ENCODE measurements around the gene CLEC16A. TPM values are rescaled to one million over a fixed set of nuclear protein-coding genes. Genes with fewer than 3 reads are reported as not detected.
"Not testable (repeated sequence)": the region's sequence is repeated elsewhere in the genome, so short reads cannot be mapped to it uniquely, and the experiment has no call there.

CLEC16A gene
- total RNA-seq, 1 experiment from 2014 or later: 13.1 TPM

DNA sequence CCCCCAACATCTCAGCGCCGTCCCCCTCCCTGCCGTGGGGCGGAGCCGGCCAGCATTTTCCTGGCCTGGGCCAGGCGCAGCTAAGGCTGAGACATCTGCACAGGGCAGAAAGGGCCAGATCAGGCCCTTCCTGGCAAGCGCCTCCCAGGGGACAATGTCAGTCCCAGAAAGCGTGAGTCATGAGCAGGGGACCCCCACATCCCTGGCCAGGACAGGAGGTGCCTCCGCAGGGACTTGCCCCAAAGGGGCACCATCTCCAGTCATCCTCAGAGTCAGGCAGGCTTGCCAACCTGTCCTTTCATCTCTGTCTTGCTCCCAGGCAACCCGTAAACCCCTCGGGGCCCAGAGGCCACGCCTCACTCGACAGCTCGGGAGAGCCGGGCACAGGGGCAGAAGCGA lies 268.4 kb downstream of the CLEC16A start:
- Histone ChIP-seq H3K9me3 (replicated peaks) (no peaks in the 10 kb centered on the region), H3K4me3 (no peak overlapping the region; the same call in 1 of the 2 replicates), H3K4me1 (peaks cover 6% of the 10 kb centered on the region), H3K27me3 (no peaks in the 10 kb centered on the region), H3K36me3 (no peaks in the 10 kb centered on the region), H3K27ac (no peak overlapping the region)
- peak in 1 of 2 experiments; percentile 37 for DNase-seq

DNA sequence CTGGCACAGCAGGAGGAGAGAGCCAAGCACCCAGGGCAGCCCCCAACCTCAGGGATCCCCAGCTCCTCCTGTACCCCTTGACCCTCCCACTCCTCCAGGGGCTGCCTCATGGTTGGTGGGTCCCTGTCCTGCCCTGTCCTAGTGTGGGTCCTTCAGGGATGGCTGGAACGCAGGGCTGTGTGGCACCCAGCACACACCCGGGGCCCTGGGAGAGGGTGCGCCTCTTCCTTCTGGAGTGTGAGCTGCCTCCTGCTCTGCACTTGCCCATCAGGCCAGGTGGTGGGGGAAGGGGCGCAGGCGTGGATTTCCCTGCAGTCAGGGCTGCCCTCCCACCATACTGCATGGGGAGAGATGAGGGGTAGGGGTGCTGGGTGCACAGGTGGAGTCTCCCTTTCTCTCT lies 269.0 kb downstream of the CLEC16A start:
- H3K4me3 ChIP-seq: no peak overlapping the region

DNA sequence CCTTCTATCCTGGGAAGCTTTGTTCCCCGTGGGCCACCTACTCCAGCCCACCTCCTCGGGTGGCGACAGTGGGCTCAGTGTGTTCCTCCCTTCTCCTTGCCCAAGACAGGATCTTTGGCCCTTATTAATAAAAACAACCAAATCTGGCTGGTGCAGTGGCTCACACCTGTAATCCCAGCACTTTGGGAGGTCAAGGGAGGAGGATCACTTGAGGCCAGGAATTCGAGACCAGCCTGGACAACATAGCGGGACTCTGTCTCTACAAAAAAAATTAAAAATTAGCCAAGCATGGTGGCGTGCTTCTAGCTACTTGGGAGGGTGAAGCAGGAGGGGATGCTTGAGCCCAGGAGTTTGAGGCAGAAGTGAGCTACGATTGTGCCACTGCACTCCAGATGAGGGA lies 269.4 kb downstream of the CLEC16A start:
- Histone ChIP-seq H3K27me3 (no peaks in the 10 kb centered on the region), H3K36me3 (no peaks in the 10 kb centered on the region), H3K4me3 (no peak overlapping the region), H3K27ac (no peak overlapping the region), H3K9me3 (replicated peaks) (peaks cover 8% of the 10 kb centered on the region), H3K4me1 (peaks cover 6% of the 10 kb centered on the region)
- no peak for DNase-seq

More for the DNA sequence above, 269.0 kb downstream of the CLEC16A start:
- Histone ChIP-seq H3K4me1 (peaks cover 6% of the 10 kb centered on the region), H3K27ac (no peak overlapping the region), H3K27me3 (no peaks in the 10 kb centered on the region), H3K9me3 (replicated peaks) (peaks cover 4% of the 10 kb centered on the region), H3K36me3 (no peaks in the 10 kb centered on the region)
- DNase-seq: no peak

DNA sequence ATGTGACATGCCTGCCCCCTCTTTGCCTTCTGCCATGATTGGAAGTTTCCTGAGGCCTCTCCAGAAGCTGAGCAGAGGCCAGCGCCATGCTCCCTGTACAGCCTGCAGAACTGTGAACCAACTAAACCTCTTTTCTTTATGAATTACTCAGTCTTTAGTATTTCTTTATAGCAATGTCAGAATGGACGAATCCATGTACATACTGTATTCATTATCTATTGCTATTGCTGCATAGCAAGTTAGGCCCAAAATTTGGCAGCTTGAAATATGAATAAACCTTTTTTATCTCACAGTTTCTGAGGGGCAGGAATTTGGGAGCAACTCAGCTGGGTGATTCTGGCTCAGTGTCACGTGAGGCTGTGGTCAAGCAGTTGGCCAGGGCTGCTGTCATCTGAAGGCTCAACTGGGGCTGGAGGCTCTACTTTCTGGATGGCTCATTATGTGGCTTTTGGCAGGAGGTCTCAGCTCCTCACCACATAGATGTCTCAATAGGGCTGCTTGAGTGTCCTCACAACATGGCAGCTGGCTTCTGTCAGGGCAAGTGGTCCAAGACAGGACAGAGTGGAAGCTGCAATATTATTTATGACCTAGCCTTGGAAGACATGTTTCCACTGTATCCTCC lies 271.7 kb downstream of the CLEC16A start:
- H3K36me3 ChIP-seq: no peaks in the 10 kb centered on the region
- peaks cover 6% of the 10 kb centered on the region for H3K4me1 ChIP-seq
- no peak for DNase-seq
- H3K27ac ChIP-seq: no peak overlapping the region
- peaks cover 12% of the 10 kb centered on the region for H3K9me3 ChIP-seq (replicated peaks)
- H3K4me3 ChIP-seq: no peak overlapping the region
- no peaks in the 10 kb centered on the region for H3K27me3 ChIP-seq

DNA sequence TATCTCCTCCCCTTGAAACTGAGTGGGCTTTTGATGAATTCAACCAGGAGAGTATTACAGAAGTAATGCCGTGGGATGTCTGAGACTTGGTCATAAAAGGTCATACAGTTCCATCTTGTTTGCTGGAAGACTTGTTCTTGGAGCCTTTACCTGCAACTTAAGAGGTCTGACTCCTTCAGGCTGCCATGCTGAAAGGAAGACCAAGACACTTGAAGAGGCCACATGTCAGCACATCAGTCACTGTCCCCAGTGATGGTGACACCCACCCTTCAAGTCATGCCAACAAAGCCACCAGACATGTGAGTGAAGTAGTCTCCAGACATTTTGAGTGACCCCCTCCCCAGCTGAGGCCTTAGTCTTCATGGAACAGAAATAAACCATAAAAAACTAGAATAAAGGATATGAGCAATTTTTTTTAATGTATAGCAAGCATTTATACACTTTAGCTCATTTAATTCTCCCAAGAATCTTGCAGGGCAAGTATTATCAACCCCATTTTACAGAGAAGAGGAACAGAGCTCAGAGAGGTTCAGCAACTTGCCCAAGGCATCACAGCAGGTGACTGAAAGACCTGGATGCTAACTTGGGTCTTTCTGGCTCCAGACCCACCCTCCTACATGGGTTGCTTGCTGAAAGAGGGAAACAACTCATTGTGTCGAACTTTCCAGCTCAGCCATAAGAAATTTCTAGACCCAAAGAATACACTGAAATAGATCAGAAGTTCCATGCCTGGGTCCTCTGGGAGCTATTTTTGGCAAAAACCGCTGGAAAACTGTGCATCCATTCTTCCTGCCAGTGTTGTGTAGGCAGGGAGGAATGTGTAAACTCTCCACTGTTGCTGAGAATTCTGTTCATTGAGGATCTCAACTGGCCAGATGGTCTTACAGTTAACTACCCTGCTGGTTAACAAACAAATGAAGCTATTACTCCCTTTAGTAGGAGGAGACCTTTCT lies 273.6 kb downstream of the CLEC16A start:
- no peak overlapping the region for H3K27ac ChIP-seq
- DNase-seq: no peak
- no peak overlapping the region for H3K4me3 ChIP-seq
- no peaks in the 10 kb centered on the region for H3K27me3 ChIP-seq
- no peaks in the 10 kb centered on the region for H3K4me1 ChIP-seq
- H3K36me3 ChIP-seq: no peaks in the 10 kb centered on the region
- peaks cover 12% of the 10 kb centered on the region for H3K9me3 ChIP-seq (replicated peaks)

DNA sequence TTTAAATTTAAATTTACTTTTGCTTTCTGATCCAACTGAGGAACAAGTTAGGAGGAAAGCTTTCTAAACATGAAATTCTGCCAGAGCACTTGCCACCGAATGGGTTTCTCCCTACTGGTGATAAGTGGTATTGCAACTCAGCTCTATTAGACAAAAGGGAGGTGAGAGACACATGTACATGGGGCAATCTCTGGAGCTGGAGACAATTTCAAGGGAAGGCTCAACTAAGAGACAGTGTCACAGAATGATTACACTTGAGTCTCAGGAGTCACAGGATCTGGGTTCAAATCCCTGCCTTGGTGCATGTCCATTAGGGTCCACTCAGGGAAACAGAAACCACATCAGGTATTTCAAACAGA lies 274.2 kb downstream of the CLEC16A start:
- no peak overlapping the region for H3K4me3 ChIP-seq
- DNase-seq: no peak
- no peak overlapping the region for H3K27ac ChIP-seq
- H3K4me1 ChIP-seq: no peaks in the 10 kb centered on the region
- H3K9me3 ChIP-seq (replicated peaks): peaks cover 12% of the 10 kb centered on the region
- no peaks in the 10 kb centered on the region for H3K36me3 ChIP-seq
- no peaks in the 10 kb centered on the region for H3K27me3 ChIP-seq

DNA sequence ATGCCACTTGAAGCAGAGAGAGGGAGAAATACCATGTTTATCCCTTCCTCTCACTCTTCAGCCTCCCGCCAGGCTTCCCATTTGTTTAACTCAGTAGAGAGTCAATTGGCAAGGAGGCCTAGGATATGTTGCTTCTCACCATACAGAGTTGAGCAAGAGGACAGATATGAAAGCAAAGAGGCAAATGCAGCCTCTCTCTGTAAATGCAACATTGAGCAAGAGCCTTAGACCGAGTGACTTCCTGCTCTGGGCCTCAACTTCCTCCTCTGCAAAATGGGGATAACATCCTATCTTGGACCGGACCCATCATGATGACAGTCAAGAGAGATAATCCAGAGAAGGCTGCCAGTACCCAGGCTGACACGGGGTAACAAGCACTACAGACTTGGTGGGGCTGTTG lies 274.8 kb downstream of the CLEC16A start:
- no peak overlapping the region for H3K4me3 ChIP-seq
- no peaks in the 10 kb centered on the region for H3K36me3 ChIP-seq
- no peak for DNase-seq
- H3K27ac ChIP-seq: no peak overlapping the region
- H3K27me3 ChIP-seq: no peaks in the 10 kb centered on the region
- no peaks in the 10 kb centered on the region for H3K4me1 ChIP-seq
- peaks cover 12% of the 10 kb centered on the region for H3K9me3 ChIP-seq (replicated peaks)

DNA sequence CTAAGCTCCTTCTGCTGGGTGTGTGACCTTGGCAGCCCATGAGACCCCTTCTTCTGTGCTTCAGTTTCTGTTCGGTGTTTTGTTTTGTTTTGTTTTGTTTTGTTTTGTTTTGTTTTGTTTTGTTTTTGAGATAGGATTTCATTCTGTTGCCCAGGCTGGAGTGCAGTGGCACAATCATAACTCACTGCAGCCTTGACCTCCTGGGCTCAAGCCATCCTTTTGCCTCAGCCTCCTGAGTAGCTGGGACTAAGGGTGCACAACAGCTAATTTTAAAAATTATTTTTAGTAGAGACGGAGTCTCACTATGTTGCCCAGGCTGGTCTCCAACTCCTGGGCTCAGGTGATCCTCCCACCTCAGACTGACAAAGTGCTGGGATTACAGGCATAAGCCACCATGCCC lies 276.1 kb downstream of the CLEC16A start:
- H3K4me1 ChIP-seq, H3K27ac ChIP-seq, DNase-seq, H3K36me3 ChIP-seq, H3K27me3 ChIP-seq, H3K4me3 ChIP-seq: not testable (repeated sequence)
- peaks cover 12% of the 10 kb centered on the region for H3K9me3 ChIP-seq (replicated peaks)

DNA sequence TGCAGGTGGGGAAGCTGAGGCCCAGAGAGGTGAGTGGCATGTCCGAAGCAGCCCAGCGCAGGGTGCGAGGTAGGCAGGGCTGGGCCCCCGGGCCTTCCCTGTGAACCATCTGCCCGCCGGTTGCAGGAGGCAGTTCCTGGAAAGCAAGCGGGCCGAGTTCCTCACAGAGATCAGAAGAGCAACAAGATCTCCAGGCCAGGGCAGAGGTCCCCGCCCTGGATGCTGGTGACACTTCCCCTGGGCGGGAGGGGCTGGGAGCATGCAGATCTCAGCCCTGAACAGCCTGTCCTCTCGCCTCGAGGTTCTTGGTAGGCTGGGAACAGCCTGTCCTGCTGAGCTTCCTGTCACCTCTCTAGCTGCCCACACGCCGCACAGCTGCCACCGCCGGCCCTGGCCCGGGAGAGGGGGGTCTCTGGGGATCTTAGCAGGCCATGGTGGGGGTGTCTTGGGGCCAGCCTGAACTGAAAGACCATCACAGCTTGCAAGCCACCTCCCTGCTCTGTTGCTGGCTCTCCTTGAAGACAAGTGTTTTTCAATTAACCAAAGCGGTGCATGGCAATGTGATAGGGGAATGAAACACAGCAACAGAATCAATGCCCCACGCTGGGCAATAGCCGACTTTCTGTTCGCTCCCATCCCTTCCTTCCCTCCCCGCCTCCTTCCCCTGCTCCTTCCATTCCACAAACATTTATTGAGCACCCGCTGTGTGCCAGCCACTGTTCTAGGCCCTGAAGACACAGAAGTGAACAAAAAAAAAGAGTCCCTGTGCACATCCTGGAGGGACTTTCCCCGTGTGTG lies 279.9 kb downstream of the CLEC16A start:
- no peaks in the 10 kb centered on the region for H3K9me3 ChIP-seq (replicated peaks)
- no peaks in the 10 kb centered on the region for H3K4me1 ChIP-seq
- no peaks in the 10 kb centered on the region for H3K27me3 ChIP-seq
- peak in 1 of 2 experiments; percentile 44 for DNase-seq
- H3K27ac ChIP-seq: no peak overlapping the region
- H3K4me3 ChIP-seq: no peak overlapping the region
- no peaks in the 10 kb centered on the region for H3K36me3 ChIP-seq

DNA sequence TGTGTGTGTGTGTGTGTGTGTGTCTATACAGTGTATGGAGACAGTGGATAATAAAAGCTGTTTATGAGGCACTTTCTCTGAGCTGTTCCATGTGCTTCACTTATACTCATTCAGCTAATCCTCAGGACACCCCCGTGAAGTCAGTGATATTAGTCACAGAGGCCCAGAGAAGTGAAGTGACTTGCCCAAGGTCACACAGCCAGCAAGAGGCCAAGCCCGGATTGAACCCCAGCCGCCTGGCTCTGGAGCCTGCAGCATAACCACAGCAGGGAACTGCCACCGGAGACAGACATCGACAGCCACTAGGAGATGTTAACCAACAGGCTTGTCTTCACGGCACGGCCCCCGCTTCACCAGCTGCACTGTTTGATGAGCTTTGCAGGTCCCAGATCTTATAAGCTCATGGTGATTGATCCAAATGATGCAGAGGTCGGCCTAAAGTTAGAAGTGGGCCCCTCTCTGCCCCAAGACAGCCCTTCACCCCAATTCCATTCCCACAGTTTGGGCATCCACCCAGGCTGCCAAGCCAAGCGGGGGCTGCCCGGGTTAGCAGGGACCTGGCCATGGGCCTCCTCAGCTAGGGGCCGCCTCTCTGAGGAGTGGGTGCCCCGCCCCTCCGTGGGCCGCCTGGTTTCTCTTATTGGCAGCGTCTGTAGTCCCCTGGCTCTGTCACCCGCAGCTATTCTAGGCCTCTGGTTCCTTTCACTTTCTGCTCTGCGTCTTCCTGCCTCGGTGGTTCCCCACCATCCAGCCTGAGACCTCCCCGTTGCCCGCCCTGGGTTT lies 280.7 kb downstream of the CLEC16A start:
- no peaks in the 10 kb centered on the region for H3K27me3 ChIP-seq
- H3K4me1 ChIP-seq: no peaks in the 10 kb centered on the region
- no peaks in the 10 kb centered on the region for H3K9me3 ChIP-seq (replicated peaks)
- no peak overlapping the region for H3K4me3 ChIP-seq
- H3K27ac ChIP-seq: no peak overlapping the region
- no peak for DNase-seq
- H3K36me3 ChIP-seq: no peaks in the 10 kb centered on the region

DNA sequence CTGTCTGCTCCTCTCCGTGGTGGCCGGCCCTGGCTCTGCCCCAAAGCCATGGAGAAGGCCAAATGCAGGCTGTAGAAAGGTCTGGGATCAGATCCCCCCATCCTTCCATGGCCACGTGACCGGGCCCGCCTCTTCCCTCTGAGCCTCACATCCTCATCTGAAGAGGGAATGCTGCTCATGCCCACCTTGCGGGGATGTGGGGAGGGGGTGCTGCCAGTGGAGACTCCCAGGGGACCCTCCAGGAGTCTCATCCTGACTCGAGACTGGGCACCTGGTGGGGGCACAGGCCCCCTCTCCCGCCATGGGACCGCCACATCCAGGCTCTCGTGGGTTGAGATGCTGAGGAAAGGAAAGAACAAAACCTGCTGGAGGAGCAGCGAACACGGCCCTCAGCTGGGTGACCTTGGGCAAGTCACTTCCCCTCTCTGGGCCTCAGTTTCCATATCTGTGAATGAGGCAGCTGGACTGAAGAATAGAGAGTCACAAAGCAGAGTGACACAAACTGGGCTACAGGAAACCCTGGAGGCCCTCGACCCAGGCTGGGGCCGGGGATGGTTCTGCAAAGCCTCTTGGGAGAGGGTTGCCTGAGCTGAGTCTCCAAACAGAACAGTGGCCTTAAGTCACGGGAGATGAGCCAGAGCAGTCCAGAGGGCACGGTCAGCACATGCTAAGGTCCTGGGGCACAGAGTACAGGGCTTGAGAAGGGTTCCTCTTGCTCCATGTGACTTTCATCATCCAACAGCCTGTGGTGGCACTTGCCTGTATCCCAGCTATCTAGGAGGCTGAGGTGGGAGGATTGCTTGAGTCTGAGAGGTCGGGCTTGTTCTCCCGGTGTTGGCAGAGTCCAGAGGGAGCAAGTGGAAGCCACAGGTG lies 281.5 kb downstream of the CLEC16A start:
- DNase-seq: no peak
- Histone ChIP-seq H3K4me1 (no peaks in the 10 kb centered on the region), H3K36me3 (no peaks in the 10 kb centered on the region)

DNA sequence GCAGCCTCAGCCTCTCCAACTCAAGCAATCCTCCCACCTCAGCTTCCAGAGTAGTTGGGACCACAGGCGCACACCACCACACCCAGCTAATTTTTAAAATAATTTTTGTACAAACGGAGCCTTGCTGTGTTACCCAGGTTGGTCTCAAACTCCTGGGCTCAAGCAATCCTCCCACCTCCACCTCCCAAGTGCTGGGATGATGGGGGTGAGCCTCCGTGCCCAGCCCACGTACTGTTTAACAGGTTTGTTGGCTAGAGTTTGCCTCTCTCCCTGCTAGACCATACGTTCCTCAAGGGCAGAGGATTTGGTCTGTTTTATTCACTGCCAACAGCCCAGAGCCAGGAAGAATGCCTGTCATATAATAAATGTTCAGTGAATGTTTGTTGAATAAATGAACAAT lies 285.1 kb downstream of the CLEC16A start:
- no peak for DNase-seq
- no peaks in the 10 kb centered on the region for H3K4me1 ChIP-seq
- no peak overlapping the region for H3K27ac ChIP-seq
- no peaks in the 10 kb centered on the region for H3K27me3 ChIP-seq
- H3K36me3 ChIP-seq: no peaks in the 10 kb centered on the region
- H3K9me3 ChIP-seq (replicated peaks): no peaks in the 10 kb centered on the region
- H3K4me3 ChIP-seq: no peak overlapping the region

More for the DNA sequence above, 281.5 kb downstream of the CLEC16A start:
- H3K27me3 ChIP-seq: no peaks in the 10 kb centered on the region
- no peak overlapping the region for H3K4me3 ChIP-seq
- H3K27ac ChIP-seq: no peak overlapping the region
- no peaks in the 10 kb centered on the region for H3K9me3 ChIP-seq (replicated peaks)

DNA sequence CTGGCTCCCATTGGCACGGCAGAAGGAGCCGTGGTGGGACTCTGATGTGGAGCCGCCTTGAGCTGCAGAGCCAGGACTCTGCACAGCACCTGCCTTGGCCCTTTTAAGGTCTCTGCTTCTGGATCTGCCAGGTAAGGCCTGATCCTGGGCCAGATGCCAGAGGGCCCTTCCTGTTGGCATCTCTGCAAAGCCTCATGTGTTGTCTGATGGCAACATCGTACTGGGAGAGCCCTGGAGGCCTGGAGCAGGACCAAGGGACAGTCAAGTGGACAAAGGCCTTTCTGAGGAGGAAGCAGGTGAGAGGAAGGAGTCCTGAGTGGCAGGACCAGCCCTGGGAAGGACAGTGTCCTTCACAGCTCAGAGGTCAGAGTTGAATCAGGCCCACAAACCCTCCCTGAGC lies 285.5 kb downstream of the CLEC16A start:
- Histone ChIP-seq H3K27ac (no peak overlapping the region), H3K4me3 (no peak overlapping the region), H3K4me1 (no peaks in the 10 kb centered on the region), H3K27me3 (no peaks in the 10 kb centered on the region), H3K9me3 (replicated peaks) (no peaks in the 10 kb centered on the region), H3K36me3 (no peaks in the 10 kb centered on the region)
- DNase-seq: no peak

All from SJCRH30 (cell line).